DOHH2 (cell line): ENCODE data around the gene KCTD17.

Experiments used
- EZH2phosphoT487 ChIP-seq: fragments of 200-600 bp; sonication (generic); IDR thresholded peaks from 2 replicates; pipeline ENCODE4 v1.6.1; 2017; ENCODE audit warnings: borderline replicate concordance, mild to moderate bottlenecking, antibody characterized with exemption, low read length, moderate library complexity, mixed read lengths
- TF ChIP-seq, protein P1 (sequence below): fragments of 200-600 bp; sonication (generic); IDR thresholded peaks from one replicate; pipeline ENCODE4 v1.5.1; 2014; ENCODE audit warnings: antibody characterized with exemption, mild to moderate bottlenecking, low read depth, low read length; ENCODE audit not compliant: poor library complexity, severe bottlenecking

- TF ChIP-seq, protein P1, sequence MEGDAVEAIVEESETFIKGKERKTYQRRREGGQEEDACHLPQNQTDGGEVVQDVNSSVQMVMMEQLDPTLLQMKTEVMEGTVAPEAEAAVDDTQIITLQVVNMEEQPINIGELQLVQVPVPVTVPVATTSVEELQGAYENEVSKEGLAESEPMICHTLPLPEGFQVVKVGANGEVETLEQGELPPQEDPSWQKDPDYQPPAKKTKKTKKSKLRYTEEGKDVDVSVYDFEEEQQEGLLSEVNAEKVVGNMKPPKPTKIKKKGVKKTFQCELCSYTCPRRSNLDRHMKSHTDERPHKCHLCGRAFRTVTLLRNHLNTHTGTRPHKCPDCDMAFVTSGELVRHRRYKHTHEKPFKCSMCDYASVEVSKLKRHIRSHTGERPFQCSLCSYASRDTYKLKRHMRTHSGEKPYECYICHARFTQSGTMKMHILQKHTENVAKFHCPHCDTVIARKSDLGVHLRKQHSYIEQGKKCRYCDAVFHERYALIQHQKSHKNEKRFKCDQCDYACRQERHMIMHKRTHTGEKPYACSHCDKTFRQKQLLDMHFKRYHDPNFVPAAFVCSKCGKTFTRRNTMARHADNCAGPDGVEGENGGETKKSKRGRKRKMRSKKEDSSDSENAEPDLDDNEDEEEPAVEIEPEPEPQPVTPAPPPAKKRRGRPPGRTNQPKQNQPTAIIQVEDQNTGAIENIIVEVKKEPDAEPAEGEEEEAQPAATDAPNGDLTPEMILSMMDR: no peak
- no peak for TF ChIP-seq EZH2phosphoT487
Measured at GRCh38 chr22:37063431-37064420, 12.2 kb downstream of the KCTD17 start.
